H1 (cell line): ENCODE data around the gene CKAP2L. TPM values are rescaled to one million over a fixed set of nuclear protein-coding genes. Genes with fewer than 3 reads are reported as not detected.

Experiments used
- CHD7 ChIP-seq: fragments of 300-600 bp; sonication (generic); IDR thresholded peaks from 2 replicates; pipeline ENCODE4 v1.7.1; 2012; ENCODE audit warnings: low read length, moderate library complexity, mild to moderate bottlenecking, inconsistent platforms; ENCODE audit not compliant: insufficient replicate concordance
- GABPA ChIP-seq: IDR thresholded peaks from 2 replicates; pipeline ENCODE4 v1.6.1; 2011; ENCODE audit warnings: mild to moderate bottlenecking, low read length, moderate library complexity, borderline replicate concordance; ENCODE audit not compliant: insufficient read depth
- KDM5A ChIP-seq: fragments of 200-600 bp; IDR thresholded peaks from 2 replicates; pipeline ENCODE4 v1.7.1; 2012; ENCODE audit warnings: mild to moderate bottlenecking, low read length, inconsistent platforms, mixed read lengths
- SAP30 ChIP-seq: fragments of 300-600 bp; sonication (generic); IDR thresholded peaks from 2 replicates; pipeline ENCODE4 v1.7.1; 2012; ENCODE audit warnings: low read length, moderate library complexity, mild to moderate bottlenecking, inconsistent platforms; ENCODE audit not compliant: insufficient read depth, insufficient replicate concordance
- SP1 ChIP-seq: IDR thresholded peaks from 2 replicates; pipeline ENCODE4 v1.6.1; 2011; ENCODE audit warnings: low read depth, low read length
- TAF7 ChIP-seq: optimal IDR thresholded peaks from 2 replicates; pipeline ENCODE3; 2011; ENCODE audit warnings: low read depth, mild to moderate bottlenecking, inconsistent platforms, low read length, moderate library complexity, borderline replicate concordance
- TBP ChIP-seq: IDR thresholded peaks from 2 replicates; pipeline ENCODE4 v1.6.1; 2011; ENCODE audit warnings: low read depth, low read length, improper control_type of control experiment
- polyA plus RNA-seq, 7 experiments: library from polyadenylated mRNA; depleted of rRNA in 3 of 7; stranded (reverse) in 5 of 7; unstranded in 2 of 7; fragments of >200 nt in 5 of 7; fragments of 200-250 nt in 2 of 7; gene quantifications; 1 replicate in 5 of 7; 2 replicates in 1 of 7; 4 replicates in 1 of 7; pipeline versions ENCODE4 v1.2.1 to v1.2.3, GENCODE V29; 2011 to 2013; ENCODE audit warnings: missing spikeins in 2 of 7, mixed read lengths in 2 of 7
- total RNA-seq: library from RNA; stranded (reverse); fragmentation: NEBNext Ultra II Directional; extraction: Animal tissue kit (Norgen Biotek cat#: 25700); gene quantifications from 2 replicates; pipeline ENCODE4 v1.2.1, GENCODE V29; 2021

The CKAP2L gene
- total and polyA plus RNA-seq, 2 of the 8 experiments (the other 6 are each of a cell fraction or from before 2014, with no cell fraction given) = 2.5 to 20.7 TPM

- TF ChIP-seq CHD7 (no peak), TAF7 (no peak), KDM5A (no peak), SP1 (no peak), SAP30 (no peak), TBP (no peak), GABPA (no peak)
Observed at GRCh38 chr2:112703684-112704083, 60.7 kb downstream of the CKAP2L start (continued).
